GM06990 (cell line): Measurements from ENCODE around the gene SERPINB6.

Experiments used
- DNase-seq: peaks from one replicate; pipeline ENCODE4 v3.0.0-alpha.2; 2011; ENCODE audit not compliant: insufficient read length; ENCODE audit errors: extremely low read depth
- H3K27me3 ChIP-seq: replicated peaks from 2 replicates; pipeline ENCODE4 v1.6.0; 2011; ENCODE audit warnings: low read length; ENCODE audit not compliant: control insufficient read depth, insufficient read depth
- H3K36me3 ChIP-seq: 2 replicates; pipeline ENCODE4 v1.5.1; 2011; ENCODE audit warnings: low read length; ENCODE audit not compliant: control insufficient read depth, insufficient read depth
- H3K4me3 ChIP-seq: replicated peaks from 2 replicates; pipeline ENCODE4 v1.5.1; 2011; ENCODE audit warnings: low read depth, mild to moderate bottlenecking, control low read depth, low read length
- CTCF ChIP-seq: IDR thresholded peaks from 2 replicates; pipeline ENCODE4 v1.5.1; 2011; ENCODE audit warnings: low read length, control low read depth, mild to moderate bottlenecking, inconsistent platforms; ENCODE audit not compliant: insufficient read depth, poor library complexity, severe bottlenecking

The SERPINB6 gene

GRCh38 chr6:2921520-2922115 lies 49.7 kb downstream of the SERPINB6 start:
- Histone ChIP-seq H3K4me3 (no peak overlapping the region), H3K27me3 (no peaks in the 10 kb centered on the region; the same call in 1 of the 2 replicates), H3K36me3 (no peaks in the 10 kb centered on the region)
- no peak for DNase-seq
- no peak for TF ChIP-seq CTCF

GRCh38 chr6:2920671-2921112 lies 50.7 kb downstream of the SERPINB6 start:
- no peaks in the 10 kb centered on the region for H3K36me3 ChIP-seq
- no peak for TF ChIP-seq CTCF
- H3K27me3 ChIP-seq = no peaks in the 10 kb centered on the region; the same call in 1 of the 2 replicates
- DNase-seq = no peak
- H3K4me3 ChIP-seq = no peak overlapping the region

DNA sequence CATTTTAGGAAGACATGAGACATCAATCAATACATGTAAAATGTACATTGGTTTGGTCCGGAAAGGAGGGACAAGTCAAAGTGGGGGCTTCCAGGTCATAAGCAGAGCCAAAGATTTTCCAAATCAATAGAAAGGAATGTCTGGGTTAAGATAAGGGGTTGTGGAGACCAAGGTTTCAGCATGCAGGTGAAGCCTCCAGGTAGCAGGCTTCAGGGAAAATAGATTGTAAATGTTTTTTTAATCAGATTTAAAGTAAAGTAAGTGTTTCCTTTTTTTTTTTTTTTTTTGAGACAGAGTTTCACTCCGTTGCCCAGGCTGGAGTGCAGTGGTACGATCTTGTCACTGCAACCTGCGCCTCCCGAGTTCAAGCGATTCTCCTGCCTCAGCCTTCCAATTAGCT lies 51.5 kb downstream of the SERPINB6 start:
- no peak for DNase-seq
- no peak overlapping the region for H3K4me3 ChIP-seq
- H3K36me3 ChIP-seq = no peaks in the 10 kb centered on the region
- H3K27me3 ChIP-seq = no peaks in the 10 kb centered on the region; the same call in 1 of the 2 replicates
- TF ChIP-seq CTCF = no peak

- TF ChIP-seq CTCF = no peak
- no peak for DNase-seq
- Histone ChIP-seq H3K27me3 (no peaks in the 10 kb centered on the region; the same call in 1 of the 2 replicates), H3K4me3 (no peak overlapping the region), H3K36me3 (no peaks in the 10 kb centered on the region)
Measured at GRCh38 chr6:2919401-2919800, 52.0 kb downstream of the SERPINB6 start.

- Histone ChIP-seq H3K36me3 (no peaks in the 10 kb centered on the region), H3K4me3 (no peak overlapping the region), H3K27me3 (no peaks in the 10 kb centered on the region; the same call in 1 of the 2 replicates)
- TF ChIP-seq CTCF = no peak
- DNase-seq = no peak
Measured at GRCh38 chr6:2918936-2919335, 52.4 kb downstream of the SERPINB6 start.
